ENCODE results near the gene LIG4.

LIG4 gene

GRCh38 chr13:108200781-108201398, 14.4 kb downstream of the LIG4 start:
- Histone ChIP-seq H3K4me2 (ENCODE audit: low read length) (no peak overlapping the region), H4K20me1 (ENCODE audit: insufficient read depth, low read length) (no peaks in the 10 kb centered on the region), H3K27ac (ENCODE audit: low read length) (no peak overlapping the region), H2AFZ (ENCODE audit: low read depth, low read length) (no peak overlapping the region), H3K79me2 (ENCODE audit: low read length) (no peaks in the 10 kb centered on the region), H3K9ac (ENCODE audit: low read length) (no peak overlapping the region), H3K36me3 (replicated peaks; ENCODE audit: low read depth, low read length) (no peaks in the 10 kb centered on the region), H3K4me1 (ENCODE audit: low read length) (no peaks in the 10 kb centered on the region), H3K4me3 (ENCODE audit: low read length) (no peak overlapping the region), H3K9me3 (ENCODE audit: insufficient read depth, low read length) (peaks cover 4% of the 10 kb centered on the region; the same call in 1 of the 2 replicates), H3K27me3 (ENCODE audit: low read depth, low read length) (no peaks in the 10 kb centered on the region)
- TF ChIP-seq EZH2phosphoT487 (IDR thresholded peaks at IDR 0.05; ENCODE audit: low read depth) = no peak
- TF ChIP-seq CTCF (IDR thresholded peaks at IDR 0.05; ENCODE audit: low read depth, low read length) = no peak

- no peak overlapping the region for H3K27ac ChIP-seq (ENCODE audit: low read length)
- no peaks in the 10 kb centered on the region for H3K27me3 ChIP-seq (ENCODE audit: low read depth, low read length)
- TF ChIP-seq CTCF (IDR thresholded peaks at IDR 0.05; ENCODE audit: low read depth, low read length) (no peak), EZH2phosphoT487 (IDR thresholded peaks at IDR 0.05; ENCODE audit: low read depth) (no peak)
- H4K20me1 ChIP-seq (ENCODE audit: insufficient read depth, low read length) = no peaks in the 10 kb centered on the region
- H3K9me3 ChIP-seq (ENCODE audit: insufficient read depth, low read length) = peaks cover 8% of the 10 kb centered on the region; the same call in 1 of the 2 replicates
- no peaks in the 10 kb centered on the region for H3K4me1 ChIP-seq (ENCODE audit: low read length)
- no peak overlapping the region for H3K9ac ChIP-seq (ENCODE audit: low read length)
- H3K36me3 ChIP-seq (replicated peaks; ENCODE audit: low read depth, low read length) = no peaks in the 10 kb centered on the region
- no peak overlapping the region for H3K4me2 ChIP-seq (ENCODE audit: low read length)
- no peak overlapping the region for H3K4me3 ChIP-seq (ENCODE audit: low read length)
- no peak overlapping the region for H2AFZ ChIP-seq (ENCODE audit: low read depth, low read length)
- H3K79me2 ChIP-seq (ENCODE audit: low read length) = no peaks in the 10 kb centered on the region
Measured at GRCh38 chr13:108195861-108196260, 19.5 kb downstream of the LIG4 start.

- no peak overlapping the region for H3K4me3 ChIP-seq (ENCODE audit: low read length)
- no peaks in the 10 kb centered on the region for H3K79me2 ChIP-seq (ENCODE audit: low read length)
- no peaks in the 10 kb centered on the region for H3K4me1 ChIP-seq (ENCODE audit: low read length)
- no peaks in the 10 kb centered on the region for H4K20me1 ChIP-seq (ENCODE audit: insufficient read depth, low read length)
- H2AFZ ChIP-seq (ENCODE audit: low read depth, low read length) = no peak overlapping the region
- no peak overlapping the region for H3K27ac ChIP-seq (ENCODE audit: low read length)
- H3K36me3 ChIP-seq (replicated peaks; ENCODE audit: low read depth, low read length) = no peaks in the 10 kb centered on the region
- TF ChIP-seq CTCF (IDR thresholded peaks at IDR 0.05; ENCODE audit: low read depth, low read length) = no peak
- TF ChIP-seq EZH2phosphoT487 (IDR thresholded peaks at IDR 0.05; ENCODE audit: low read depth) = no peak
- peaks cover 8% of the 10 kb centered on the region; the same call in 1 of the 2 replicates for H3K9me3 ChIP-seq (ENCODE audit: insufficient read depth, low read length)
- H3K4me2 ChIP-seq (ENCODE audit: low read length) = no peak overlapping the region
- H3K27me3 ChIP-seq (ENCODE audit: low read depth, low read length) = no peaks in the 10 kb centered on the region
- H3K9ac ChIP-seq (ENCODE audit: low read length) = no peak overlapping the region
Measured at GRCh38 chr13:108195146-108195545, 20.2 kb downstream of the LIG4 start.

GRCh38 chr13:108194435-108194936, 20.9 kb downstream of the LIG4 start:
- Histone ChIP-seq H3K4me2 (ENCODE audit: low read length) (no peak overlapping the region), H3K4me1 (ENCODE audit: low read length) (no peaks in the 10 kb centered on the region), H4K20me1 (ENCODE audit: insufficient read depth, low read length) (no peaks in the 10 kb centered on the region), H3K4me3 (ENCODE audit: low read length) (no peak overlapping the region), H3K27me3 (ENCODE audit: low read depth, low read length) (no peaks in the 10 kb centered on the region), H3K36me3 (replicated peaks; ENCODE audit: low read depth, low read length) (no peaks in the 10 kb centered on the region), H3K9ac (ENCODE audit: low read length) (no peak overlapping the region), H3K79me2 (ENCODE audit: low read length) (no peaks in the 10 kb centered on the region), H3K27ac (ENCODE audit: low read length) (no peak overlapping the region), H3K9me3 (ENCODE audit: insufficient read depth, low read length) (peaks cover 8% of the 10 kb centered on the region; the same call in 1 of the 2 replicates), H2AFZ (ENCODE audit: low read depth, low read length) (no peak overlapping the region)
- TF ChIP-seq CTCF (IDR thresholded peaks at IDR 0.05; ENCODE audit: low read depth, low read length) (no peak), EZH2phosphoT487 (IDR thresholded peaks at IDR 0.05; ENCODE audit: low read depth) (no peak)

Data from OCI-LY3 (cell line).